Endothelial cell of umbilical vein (primary cell): ENCODE data around the gene PCSK6. TPM values are rescaled to one million over a fixed set of nuclear protein-coding genes. Genes with fewer than 3 reads are reported as not detected.

Experiments
- BruUV-seq: library from RNA; stranded (reverse); fragments of 400-500 nt; replicated peaks from 2 replicates; lab custom pipeline; 2021; lab: Mats Ljungman, UMichigan
- CTCF ChIA-PET: fragments of 300-600, 350-600 bp; sonication (Branson Sonifier 250); formaldehyde crosslinking; loops from one replicate; lab custom pipeline; 2021; ENCODE audit warnings: antibody characterized with exemption, inconsistent platforms; lab: Charles Lee
- POLR2A ChIA-PET: fragments of 300-600, 350-600 bp; sonication (Branson Sonifier 250); formaldehyde crosslinking; loops from one replicate; lab custom pipeline; 2021; ENCODE audit warnings: antibody characterized with exemption, inconsistent platforms; lab: Charles Lee
- DNase-seq: peaks from one replicate; pipeline ENCODE4 v3.0.0-alpha.2; 2011; ENCODE audit warnings: low read depth, low spot score
- FAIRE-seq: peaks from 2 replicates; lab custom pipeline; 2011; peaks lifted over from hg19 to GRCh38; lab: Jason Lieb, UNC
- H2AFZ ChIP-seq: 2 replicates; pipeline ENCODE4 v1.6.0; 2012; ENCODE audit warnings: low read depth, low read length, control low read depth, inconsistent platforms
- H3K27ac ChIP-seq: 2 replicates; pipeline ENCODE4 v1.5.1; 2011; ENCODE audit warnings: low read depth, mild to moderate bottlenecking, control low read depth, low read length, moderate library complexity; ENCODE audit not compliant: insufficient read depth
- H3K27me3 ChIP-seq, 2 experiments: 2 replicates each; pipeline versions ENCODE4 v1.6.0 to v1.6.1; 2011; ENCODE audit warnings: low read length in 2 of 2, mixed read lengths in 1 of 2; ENCODE audit not compliant: control insufficient read depth in 2 of 2, insufficient read depth in 2 of 2
- H3K36me3 ChIP-seq, 2 experiments: 2 replicates in 1 of 2; 3 replicates in 1 of 2; pipeline ENCODE4 v1.5.1; 2011; ENCODE audit warnings: low read length in 2 of 2, mild to moderate bottlenecking in 1 of 2, moderate library complexity in 1 of 2; ENCODE audit not compliant: control insufficient read depth in 2 of 2, insufficient read depth in 2 of 2; ENCODE audit errors: extremely low read depth in 1 of 2
- H3K4me1 ChIP-seq: 3 replicates; pipeline ENCODE4 v1.5.1; 2011; ENCODE audit warnings: mild to moderate bottlenecking, low read length; ENCODE audit not compliant: control insufficient read depth, insufficient read depth; ENCODE audit errors: extremely low read depth
- H3K4me2 ChIP-seq: 2 replicates; pipeline ENCODE4 v1.6.1; 2011; ENCODE audit warnings: low read length, control low read depth, mixed read lengths; ENCODE audit not compliant: insufficient read depth
- H3K4me3 ChIP-seq, 3 experiments: fragments of 200-600 bp in 1 of 3; sonication (generic), shearing (Covaris generic) in 1 of 3; replicated peaks in 1 of 3; 2 replicates each; pipeline ENCODE4 v1.5.1; 2011 to 2016; ENCODE audit warnings: control low read depth in 3 of 3, low read length in 3 of 3, mild to moderate bottlenecking in 2 of 3, inconsistent platforms in 1 of 3, low read depth in 1 of 3, moderate library complexity in 1 of 3; ENCODE audit not compliant: insufficient read depth in 1 of 3
- H3K79me2 ChIP-seq: 2 replicates; pipeline ENCODE4 v1.6.0; 2012; ENCODE audit warnings: low read length, inconsistent platforms; ENCODE audit not compliant: control insufficient read depth, insufficient read depth
- H3K9ac ChIP-seq: replicated peaks from 2 replicates; pipeline ENCODE3; 2011; ENCODE audit warnings: low read length, control low read depth; ENCODE audit not compliant: insufficient read depth; ENCODE audit errors: extremely low read depth
- H3K9me1 ChIP-seq: replicated peaks from 3 replicates; pipeline ENCODE4 v1.6.0; 2011; ENCODE audit warnings: mild to moderate bottlenecking, low read length; ENCODE audit not compliant: control insufficient read depth, insufficient read depth; ENCODE audit errors: extremely low read depth
- H3K9me3 ChIP-seq: replicated peaks from 2 replicates; pipeline ENCODE4 v1.5.1; 2012; ENCODE audit warnings: low read length, inconsistent platforms; ENCODE audit not compliant: control insufficient read depth, insufficient read depth
- H4K20me1 ChIP-seq: replicated peaks from 2 replicates; pipeline ENCODE3; 2011; ENCODE audit warnings: mild to moderate bottlenecking, low read length; ENCODE audit not compliant: control insufficient read depth, insufficient read depth; ENCODE audit errors: extremely low read depth
- CTCF ChIP-seq, 2 donors: IDR thresholded peaks; 1 replicate in 1 of 2; 2 replicates in 1 of 2; pipeline ENCODE4 v1.5.1; 2011; ENCODE audit warnings: low read length in 2 of 2, mild to moderate bottlenecking in 2 of 2, moderate library complexity in 2 of 2, control low read depth in 1 of 2, inconsistent platforms in 1 of 2, low read depth in 1 of 2; ENCODE audit not compliant: insufficient read depth in 1 of 2; ENCODE audit errors: extremely low read depth in 1 of 2
- EZH2 ChIP-seq: IDR thresholded peaks from 2 replicates; pipeline ENCODE4 v1.6.1; 2012; ENCODE audit warnings: borderline replicate concordance, low read depth, mild to moderate bottlenecking, moderate library complexity, low read length, inconsistent platforms; ENCODE audit not compliant: severe bottlenecking
- FOS ChIP-seq: IDR thresholded peaks from 2 replicates; pipeline ENCODE4 v1.6.1; 2011; ENCODE audit warnings: mild to moderate bottlenecking, low read length, moderate library complexity, borderline replicate concordance; ENCODE audit not compliant: insufficient read depth
- GATA2 ChIP-seq: IDR thresholded peaks from 2 replicates; pipeline ENCODE4 v1.7.0; 2011; ENCODE audit warnings: low read depth, mild to moderate bottlenecking, moderate library complexity, mixed read lengths, low read length; ENCODE audit not compliant: insufficient read length, insufficient read depth
- JUN ChIP-seq: IDR thresholded peaks from 2 replicates; pipeline ENCODE4 v1.6.1; 2011; ENCODE audit warnings: borderline replicate concordance, low read depth; ENCODE audit not compliant: insufficient read length, insufficient read depth
- MAX ChIP-seq: IDR thresholded peaks from 2 replicates; pipeline ENCODE4 v1.6.1; 2011; ENCODE audit not compliant: insufficient read depth, insufficient read length
- MYC ChIP-seq: IDR thresholded peaks from one replicate; pipeline ENCODE4 v1.6.1; 2011; ENCODE audit warnings: mild to moderate bottlenecking, low read depth, low read length
- POLR2A ChIP-seq: IDR thresholded peaks from 2 replicates; pipeline ENCODE4 v1.6.1; 2012; ENCODE audit warnings: low read depth, mild to moderate bottlenecking, control low read depth, low read length
- dilution Hi-C: fragments of 300-500 bp; cut with MboI; formaldehyde crosslinking; loops from one replicate; pipeline ENCODE4 v1.15.0; 2019; ENCODE audit warnings: low sequenced_read_pairs; ENCODE audit not compliant: extremely low pct_ligation_motif_present
- intact Hi-C: fragments of 100-400 bp; cut with micrococcal nuclease; formaldehyde crosslinking; loops from one replicate; pipeline ENCODE4 v1.10.0; 2022
- polyA plus RNA-seq, 4 experiments: library from polyadenylated mRNA; depleted of rRNA in 3 of 4; stranded (reverse) in 3 of 4; unstranded in 1 of 4; fragments of >200 nt; gene quantifications; 2 replicates each; pipeline versions ENCODE4 v1.2.1 to v1.2.3, GENCODE V29; 2011 to 2012; ENCODE audit warnings: missing spikeins in 1 of 4
- total RNA-seq: library from RNA; stranded (reverse); gene quantifications from 2 replicates; pipeline ENCODE4 v1.2.3, GENCODE V29; 2021

Gene PCSK6
- total and polyA plus RNA-seq, 2 donors (not counting 3 experiments of a cell fraction or from before 2014, with no cell fraction given), result 0.18 to 0.69 TPM

GRCh38 chr15:101429646-101430045 lies 59.9 kb downstream of the PCSK6 start:
- no peak for DNase-seq
- Histone ChIP-seq H4K20me1 (no peaks in the 10 kb centered on the region), H3K4me1 (no peaks in the 10 kb centered on the region), H3K9ac (no peak overlapping the region), H3K9me1 (no peaks in the 10 kb centered on the region), H2AFZ (no peak overlapping the region), H3K79me2 (no peaks in the 10 kb centered on the region), H3K9me3 (no peaks in the 10 kb centered on the region), H3K4me3 (no peak overlapping the region), H3K27me3 (no peaks in the 10 kb centered on the region), H3K27ac (no peak overlapping the region), H3K36me3 (no peaks in the 10 kb centered on the region), H3K4me2 (no peak overlapping the region)
- POLR2A ChIA-PET, result no interaction called here
- dilution Hi-C loops, result no loop called here
- CTCF ChIA-PET, result interaction anchor here (0.6 to 1.3 kb wide), 3 partner anchors 10 to 87 kb away, joined by 3 read pairs; no protein-coding TSS in a partner anchor
- TF ChIP-seq CTCF (IDR thresholded peaks at IDR 0.05; ENCODE audit: extremely low read depth in 1 of 2, insufficient read depth in 1 of 2, low read depth in 1 of 2, low read length in 2 of 2) (no peak), POLR2A (no peak), GATA2 (no peak)
- FAIRE-seq, result no peak
- BruUV-seq, result no TSS peak
- intact Hi-C loops, result no loop called here

GRCh38 chr15:101429191-101429590 lies 60.3 kb downstream of the PCSK6 start:
- no peak overlapping the region for H3K9ac ChIP-seq
- no peak overlapping the region for H3K27ac ChIP-seq
- H3K79me2 ChIP-seq, result no peaks in the 10 kb centered on the region
- H3K4me3 ChIP-seq, result no peak overlapping the region
- no peaks in the 10 kb centered on the region for H3K4me1 ChIP-seq
- BruUV-seq, result no TSS peak
- H3K9me1 ChIP-seq, result no peaks in the 10 kb centered on the region
- FAIRE-seq (no peak), DNase-seq (no peak)
- CTCF ChIA-PET, result interaction anchor here (1.0 to 1.3 kb wide), 3 partner anchors 11 to 67 kb away, joined by 3 read pairs; no protein-coding TSS in a partner anchor
- no peak overlapping the region for H2AFZ ChIP-seq
- intact Hi-C loops, result no loop called here
- no peaks in the 10 kb centered on the region for H3K9me3 ChIP-seq
- dilution Hi-C loops, result no loop called here
- no peaks in the 10 kb centered on the region for H3K27me3 ChIP-seq
- no peaks in the 10 kb centered on the region for H3K36me3 ChIP-seq
- H4K20me1 ChIP-seq, result no peaks in the 10 kb centered on the region
- TF ChIP-seq POLR2A (no peak), GATA2 (no peak), EZH2 (no peak), MAX (no peak), CTCF (IDR thresholded peaks at IDR 0.05; ENCODE audit: extremely low read depth in 1 of 2, insufficient read depth in 1 of 2, low read depth in 1 of 2, low read length in 2 of 2) (no peak), JUN (no peak), MYC (no peak), FOS (no peak)
- H3K4me2 ChIP-seq, result no peak overlapping the region
- POLR2A ChIA-PET, result no interaction called here
